Stimulated activated memory B cell treated with anti-CD40 and anti-IgM and Interleukin-4, amounts not matched to agents 10 μg/mL and 1 μg/mL and 100 μg/mL, for 72 hours (primary cell): ENCODE measurements around the gene GRM8.
"Not testable (repeated sequence)": the region's sequence is repeated elsewhere in the genome, so short reads cannot be mapped to it uniquely, and the experiment has no call there.

Experiments used
- ATAC-seq: fragments of 150-1000 bp; cut with Tn5 transposase; 2 replicates; pipeline ENCODE4 v1.10.0; 2021
- H3K27ac Mint-ChIP-seq: one replicate; pipeline ENCODE4 v1.8.0; 2022; ENCODE audit warnings: mild to moderate bottlenecking, mixed read lengths
- H3K27me3 Mint-ChIP-seq: one replicate; pipeline ENCODE4 v1.8.0; 2022; ENCODE audit warnings: mixed read lengths
- H3K36me3 Mint-ChIP-seq: one replicate; pipeline ENCODE4 v1.8.0; 2022; ENCODE audit warnings: mixed read lengths
- H3K4me1 Mint-ChIP-seq: one replicate; pipeline ENCODE4 v1.8.0; 2022; ENCODE audit warnings: mixed read lengths
- H3K4me3 Mint-ChIP-seq: one replicate; pipeline ENCODE4 v1.8.0; 2022; ENCODE audit warnings: mild to moderate bottlenecking, moderate library complexity, mixed read lengths
- H3K9me3 Mint-ChIP-seq: one replicate; pipeline ENCODE4 v1.8.0; 2022; ENCODE audit warnings: mixed read lengths

The GRM8 gene

GRCh38 chr7:126978865-126979264 lies 273.9 kb downstream of the GRM8 start:
- Mint-ChIP-seq H3K9me3 (no peaks in the 10 kb centered on the region), H3K27me3 (no peaks in the 10 kb centered on the region), H3K4me3 (no peak overlapping the region), H3K4me1 (no peaks in the 10 kb centered on the region), H3K27ac (no peak overlapping the region), H3K36me3 (no peaks in the 10 kb centered on the region)
- no peak for ATAC-seq

DNA sequence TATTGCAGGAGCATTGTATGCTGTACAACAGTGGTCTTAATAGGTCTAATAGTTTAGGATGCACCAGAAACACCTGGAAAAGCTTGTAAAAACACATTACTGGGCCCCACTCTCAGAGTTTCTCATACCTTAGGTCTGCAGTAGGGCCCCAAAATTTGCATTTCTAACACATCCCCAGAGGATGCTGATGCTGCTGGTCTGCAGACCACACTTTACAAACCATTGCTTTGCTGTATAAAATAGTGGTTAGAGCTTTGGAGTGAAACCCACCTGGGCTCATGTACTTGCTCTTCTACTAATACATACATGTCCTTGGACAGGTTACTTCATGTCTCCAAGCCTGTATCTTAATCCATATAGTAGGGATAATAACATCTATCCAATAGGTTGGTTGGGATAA lies 279.7 kb downstream of the GRM8 start:
- Mint-ChIP-seq H3K27ac (no peak overlapping the region), H3K36me3 (no peaks in the 10 kb centered on the region), H3K4me1 (no peaks in the 10 kb centered on the region), H3K9me3 (peaks cover 3% of the 10 kb centered on the region), H3K27me3 (no peaks in the 10 kb centered on the region), H3K4me3 (no peak overlapping the region)
- no peak for ATAC-seq

- H3K36me3 Mint-ChIP-seq = no peaks in the 10 kb centered on the region
- H3K4me1 Mint-ChIP-seq = no peaks in the 10 kb centered on the region
- no peak overlapping the region for H3K27ac Mint-ChIP-seq
- H3K9me3 Mint-ChIP-seq = peaks cover 3% of the 10 kb centered on the region
- ATAC-seq = no peak
- H3K4me3 Mint-ChIP-seq = no peak overlapping the region
- H3K27me3 Mint-ChIP-seq = no peaks in the 10 kb centered on the region
These were observed 280.2 kb downstream of the GRM8 start for GRCh38 chr7:126972571-126972970.

GRCh38 chr7:126959649-126960048 lies 293.1 kb downstream of the GRM8 start:
- H3K4me1 Mint-ChIP-seq = no peaks in the 10 kb centered on the region
- H3K27me3 Mint-ChIP-seq = no peaks in the 10 kb centered on the region
- no peak for ATAC-seq
- no peaks in the 10 kb centered on the region for H3K9me3 Mint-ChIP-seq
- no peak overlapping the region for H3K4me3 Mint-ChIP-seq
- H3K36me3 Mint-ChIP-seq = no peaks in the 10 kb centered on the region
- no peak overlapping the region for H3K27ac Mint-ChIP-seq

GRCh38 chr7:126958367-126958766 lies 294.4 kb downstream of the GRM8 start:
- no peak overlapping the region for H3K4me3 Mint-ChIP-seq
- H3K36me3 Mint-ChIP-seq = no peaks in the 10 kb centered on the region
- H3K9me3 Mint-ChIP-seq = no peaks in the 10 kb centered on the region
- no peaks in the 10 kb centered on the region for H3K4me1 Mint-ChIP-seq
- H3K27ac Mint-ChIP-seq = no peak overlapping the region
- no peak for ATAC-seq
- no peaks in the 10 kb centered on the region for H3K27me3 Mint-ChIP-seq

GRCh38 chr7:126957443-126957842 lies 295.3 kb downstream of the GRM8 start:
- H3K4me3 Mint-ChIP-seq = no peak overlapping the region
- H3K27me3 Mint-ChIP-seq = no peaks in the 10 kb centered on the region
- H3K4me1 Mint-ChIP-seq = no peaks in the 10 kb centered on the region
- ATAC-seq = peak; percentile 7
- no peak overlapping the region for H3K27ac Mint-ChIP-seq
- no peaks in the 10 kb centered on the region for H3K9me3 Mint-ChIP-seq
- H3K36me3 Mint-ChIP-seq = no peaks in the 10 kb centered on the region

GRCh38 chr7:126953461-126953860 lies 299.3 kb downstream of the GRM8 start:
- ATAC-seq = no peak
- Mint-ChIP-seq H3K4me3 (no peak overlapping the region), H3K4me1 (no peaks in the 10 kb centered on the region), H3K36me3 (no peaks in the 10 kb centered on the region), H3K9me3 (no peaks in the 10 kb centered on the region), H3K27me3 (no peaks in the 10 kb centered on the region), H3K27ac (no peak overlapping the region)

GRCh38 chr7:126948664-126949063 lies 304.1 kb downstream of the GRM8 start:
- Mint-ChIP-seq H3K4me3 (no peak overlapping the region), H3K27me3 (no peaks in the 10 kb centered on the region), H3K9me3 (no peaks in the 10 kb centered on the region), H3K36me3 (no peaks in the 10 kb centered on the region), H3K4me1 (no peaks in the 10 kb centered on the region), H3K27ac (no peak overlapping the region)
- no peak for ATAC-seq

GRCh38 chr7:126940723-126941307 lies 311.9 kb downstream of the GRM8 start:
- no peak overlapping the region for H3K4me3 Mint-ChIP-seq
- no peaks in the 10 kb centered on the region for H3K9me3 Mint-ChIP-seq
- H3K36me3 Mint-ChIP-seq = no peaks in the 10 kb centered on the region
- no peak overlapping the region for H3K27ac Mint-ChIP-seq
- no peaks in the 10 kb centered on the region for H3K27me3 Mint-ChIP-seq
- H3K4me1 Mint-ChIP-seq = no peaks in the 10 kb centered on the region
- no peak for ATAC-seq

- H3K27ac Mint-ChIP-seq = no peak overlapping the region
- no peaks in the 10 kb centered on the region for H3K27me3 Mint-ChIP-seq
- no peak for ATAC-seq
- no peak overlapping the region for H3K4me3 Mint-ChIP-seq
- H3K36me3 Mint-ChIP-seq = no peaks in the 10 kb centered on the region
- no peaks in the 10 kb centered on the region for H3K9me3 Mint-ChIP-seq
- H3K4me1 Mint-ChIP-seq = no peaks in the 10 kb centered on the region
These were observed 315.6 kb downstream of the GRM8 start for GRCh38 chr7:126937171-126937570.

- ATAC-seq = no peak
- H3K27me3 Mint-ChIP-seq = no peaks in the 10 kb centered on the region
- no peak overlapping the region for H3K4me3 Mint-ChIP-seq
- H3K4me1 Mint-ChIP-seq = no peaks in the 10 kb centered on the region
- no peaks in the 10 kb centered on the region for H3K36me3 Mint-ChIP-seq
- H3K27ac Mint-ChIP-seq = no peak overlapping the region
- no peaks in the 10 kb centered on the region for H3K9me3 Mint-ChIP-seq
These were observed 321.2 kb downstream of the GRM8 start for GRCh38 chr7:126931581-126931980.

GRCh38 chr7:126930166-126930565 lies 322.6 kb downstream of the GRM8 start:
- Mint-ChIP-seq H3K4me3 (no peak overlapping the region), H3K9me3 (no peaks in the 10 kb centered on the region), H3K27me3 (no peaks in the 10 kb centered on the region), H3K27ac (no peak overlapping the region), H3K36me3 (no peaks in the 10 kb centered on the region), H3K4me1 (no peaks in the 10 kb centered on the region)
- no peak for ATAC-seq

DNA sequence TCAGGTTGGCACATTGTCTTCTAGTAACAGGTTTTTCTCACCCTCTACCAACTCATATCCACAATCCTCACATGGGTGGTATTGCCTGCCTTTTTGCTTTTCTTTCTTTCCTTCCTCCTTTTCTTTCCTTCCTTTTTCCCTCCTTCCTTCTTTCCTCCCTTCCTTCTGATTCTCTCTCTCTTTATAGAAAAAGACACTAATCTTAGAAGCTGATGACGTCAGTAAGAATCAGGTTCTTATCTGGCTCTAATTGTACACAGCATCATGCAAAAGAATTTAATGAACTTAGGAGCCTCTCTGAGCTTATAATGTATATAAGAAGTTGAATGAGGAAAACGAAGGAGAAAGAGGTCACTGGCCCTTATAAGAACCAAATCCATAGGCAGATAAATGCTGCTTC lies 328.3 kb downstream of the GRM8 start:
- Mint-ChIP-seq H3K9me3 (peaks cover 4% of the 10 kb centered on the region), H3K36me3 (no peaks in the 10 kb centered on the region)

DNA sequence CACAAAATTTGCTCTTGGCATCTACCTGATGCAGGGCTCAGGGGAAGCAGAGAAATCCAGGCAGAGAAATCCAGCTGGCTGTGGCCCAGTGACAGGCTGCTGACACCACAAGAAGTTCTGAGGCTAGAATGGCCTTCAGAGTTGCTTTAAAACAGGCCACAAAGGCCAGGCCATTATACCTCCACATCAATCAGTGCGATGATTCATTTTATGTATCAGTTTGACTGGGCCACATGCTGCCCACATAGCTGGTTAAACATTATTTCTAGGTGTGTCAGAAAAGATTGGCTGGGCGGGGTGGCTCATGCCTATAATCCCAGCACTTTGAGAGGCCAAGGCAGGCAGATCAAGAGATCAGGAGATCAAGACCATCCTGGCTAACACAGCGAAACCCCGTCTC lies 341.1 kb downstream of the GRM8 start:
- not testable (repeated sequence) for H3K27me3 Mint-ChIP-seq, ATAC-seq, H3K4me3 Mint-ChIP-seq, H3K27ac Mint-ChIP-seq, H3K9me3 Mint-ChIP-seq, H3K36me3 Mint-ChIP-seq, H3K4me1 Mint-ChIP-seq

More for the DNA sequence above, 328.3 kb downstream of the GRM8 start:
- no peak for ATAC-seq
- Mint-ChIP-seq H3K27me3 (no peaks in the 10 kb centered on the region), H3K4me3 (no peak overlapping the region), H3K4me1 (no peaks in the 10 kb centered on the region), H3K27ac (no peak overlapping the region)

- not testable (repeated sequence) for H3K4me3 Mint-ChIP-seq, H3K36me3 Mint-ChIP-seq, ATAC-seq, H3K9me3 Mint-ChIP-seq, H3K4me1 Mint-ChIP-seq, H3K27ac Mint-ChIP-seq
- H3K27me3 Mint-ChIP-seq = peaks cover 10% of the 10 kb centered on the region
These were observed 344.2 kb downstream of the GRM8 start for GRCh38 chr7:126908564-126908963.

DNA sequence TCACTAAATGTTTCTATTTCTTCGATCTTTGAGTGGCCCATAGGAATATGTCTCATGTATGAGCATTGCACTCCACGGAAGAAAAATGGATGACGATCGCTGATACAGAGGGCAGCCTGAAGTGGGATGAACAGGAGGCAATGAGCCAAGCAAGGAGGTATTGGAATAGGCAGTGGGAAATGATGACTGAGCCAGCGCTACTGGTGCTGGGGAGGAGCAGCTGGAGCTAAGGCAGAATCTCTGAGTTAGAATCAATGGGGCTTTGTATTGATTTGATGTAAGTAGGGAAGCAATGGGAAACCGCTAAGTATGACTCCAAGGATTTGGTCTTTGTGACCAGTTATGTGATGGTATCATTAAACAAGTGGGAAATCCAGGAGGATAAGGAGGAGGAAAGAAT lies 345.1 kb downstream of the GRM8 start:
- H3K4me3 Mint-ChIP-seq, H3K9me3 Mint-ChIP-seq, H3K36me3 Mint-ChIP-seq, H3K27ac Mint-ChIP-seq, H3K4me1 Mint-ChIP-seq, ATAC-seq: not testable (repeated sequence)
- peaks cover 10% of the 10 kb centered on the region for H3K27me3 Mint-ChIP-seq

DNA sequence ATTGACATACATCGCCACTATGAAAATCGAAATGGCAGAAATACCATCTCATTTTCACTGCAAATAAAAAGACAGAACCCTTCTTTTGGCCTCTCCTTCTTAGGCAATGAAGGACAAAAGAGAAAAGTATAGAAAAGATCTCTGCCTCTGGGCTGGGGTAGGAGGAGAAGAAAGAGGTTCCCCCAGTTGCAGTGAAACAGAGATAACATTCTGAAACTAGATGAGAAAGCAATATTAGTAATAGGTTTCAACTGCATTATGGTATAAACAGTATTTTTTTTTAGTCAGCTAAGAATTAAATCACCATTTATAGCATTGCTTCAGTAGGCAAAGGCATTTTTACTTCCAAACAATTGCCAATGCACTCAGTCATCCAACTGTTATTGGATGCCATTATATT lies 347.5 kb downstream of the GRM8 start:
- H3K9me3 Mint-ChIP-seq, H3K4me1 Mint-ChIP-seq, H3K4me3 Mint-ChIP-seq, H3K36me3 Mint-ChIP-seq, ATAC-seq, H3K27ac Mint-ChIP-seq: not testable (repeated sequence)
- H3K27me3 Mint-ChIP-seq = peaks cover 10% of the 10 kb centered on the region
